ENCODE data around the gene DLL3. TPM values are rescaled to one million over a fixed set of nuclear protein-coding genes. Genes with fewer than 3 reads are reported as not detected.
A peak's percentile ranks its signal among the peaks of the same experiment; 100 is the strongest.
"Not testable (repeated sequence)": the region's sequence is repeated elsewhere in the genome, so short reads cannot be mapped to it uniquely, and the experiment has no call there.

DLL3 gene
- total and polyA plus RNA-seq, 9 of the 15 experiments (the other 6 are each of a cell fraction or from before 2014, with no cell fraction given), result 0.80 to 6.3 (median 1.2) TPM

- no peak for TF ChIP-seq E2F8 (IDR thresholded peaks at IDR 0.05; ENCODE audit: low read depth, partially characterized antibody)
- TF ChIP-seq PHTF2 (CRISPR knock-in tag; IDR thresholded peaks at IDR 0.05), result no peak
Measured at GRCh38 chr19:39475748-39476147, 23.0 kb upstream of the DLL3 start (continued).

- H3K36me3 ChIP-seq (ENCODE audit: control insufficient read depth, insufficient read depth, low read length), result peaks cover 53% of the 10 kb centered on the region
- intact Hi-C loops (cut with micrococcal nuclease); H3K4me3 ChIP-seq; POLR2A ChIA-PET; in situ Hi-C loops (cut with MboI); ATAC-seq; BruUV-seq (replicated peaks); H3K9me3 ChIP-seq (replicated peaks; ENCODE audit: control insufficient read depth, insufficient read depth, low read depth, low read length); CTCF ChIA-PET (ENCODE audit: low intra/inter-chr PET ratio); H4K20me1 ChIP-seq (replicated peaks; ENCODE audit: control insufficient read depth, insufficient read depth, low read length); H3K27me3 ChIP-seq (ENCODE audit: control insufficient read depth in 2 of 2, insufficient read depth in 2 of 2, low read length in 2 of 2); H3K9me1 ChIP-seq (ENCODE audit: control insufficient read depth, insufficient read depth, low read length): not testable (repeated sequence)
- H3K79me2 ChIP-seq (ENCODE audit: control insufficient read depth, insufficient read depth, low read length), result peaks cover 28% of the 10 kb centered on the region
- H3K9ac ChIP-seq (ENCODE audit: insufficient read depth in 1 of 2, low read depth in 2 of 2, low read length in 2 of 2), result peak overlapping the region in 1 of 2 experiments; percentile 99; a peak in 1 of 4 replicates
- H2AFZ ChIP-seq (ENCODE audit: low read depth, low read length), result peak overlapping the region; percentile 93
- peaks cover 11 to 17% of the 10 kb centered on the region in 2 experiments; a peak in 4 of 5 replicates for H3K4me1 ChIP-seq (replicated peaks in 1 of 2; ENCODE audit: control insufficient read depth in 2 of 2, insufficient read depth in 2 of 2, low read length in 2 of 2)
- H3K4me2 ChIP-seq (ENCODE audit: insufficient read depth, low read length), result peak overlapping the region; percentile 60
- H3K27ac ChIP-seq (ENCODE audit: extremely low read depth, low read depth, low read length), result peak overlapping the region; percentile 79
- 56% methylated on average over 11 of the region's 11 CpGs for WGBS (ENCODE audit: insufficient coverage, low coverage, missing lambda C conversion rate)
- DNase-seq (ENCODE audit: extremely low read depth in 1 of 4, low spot score in 3 of 4), result peak in 1 of 4 experiments; percentile 20
- FAIRE-seq, result peak; percentile 95
- TF ChIP-seq ZBTB34 (CRISPR knock-in tag; IDR thresholded peaks at IDR 0.05) (peak; percentile 35; the same call in 1 of the 2 replicates), MEF2D (tag; conservative IDR thresholded peaks at IDR 0.05; ENCODE audit: low read depth) (peak; percentile 77; the same call in 1 of the 2 replicates), ZNF668 (CRISPR knock-in tag; IDR thresholded peaks at IDR 0.05) (peak; percentile 83), IRF9 (tag; IDR thresholded peaks at IDR 0.05) (peak; percentile 58; the same call in 1 of the 2 replicates), ZNF311 (CRISPR knock-in tag; IDR thresholded peaks at IDR 0.05) (peak; percentile 89), SMAD4 (CRISPR knock-in tag; conservative IDR thresholded peaks at IDR 0.05) (peak; percentile 78), PTTG1 (tag; IDR thresholded peaks at IDR 0.05; ENCODE audit: low read depth) (peak; percentile 72), CBFA2T3 (IDR thresholded peaks at IDR 0.05) (peak; percentile 47), L3MBTL2 (IDR thresholded peaks at IDR 0.05) (peak; percentile 45; the same call in 1 of the 2 replicates), CXXC5 (CRISPR knock-in tag; IDR thresholded peaks at IDR 0.05) (peak; percentile 63), ZNF639 (CRISPR knock-in tag; conservative IDR thresholded peaks at IDR 0.05 in 1 of 2, IDR thresholded peaks at IDR 0.05 in 1 of 2) (peak in 1 of 2 experiments; percentile 53; a peak in 1 of 4 replicates)
Measured at GRCh38 chr19:39479319-39479801, 19.4 kb upstream of the DLL3 start.

Measured in K562 (cell line).